HepG2 (cell line): ENCODE measurements around the gene SAPCD2. TPM values are rescaled to one million over a fixed set of nuclear protein-coding genes. Genes with fewer than 3 reads are reported as not detected.

Experiments used
- ATAC-seq: fragments of 200-7000 bp; cut with Tn5 transposase; 3 replicates; pipeline ENCODE4 v1.9.1; 2020; ENCODE audit warnings: mild to moderate bottlenecking, moderate library complexity
- BruUV-seq: library from RNA; stranded (reverse); fragments of 400-500 nt; replicated peaks from 2 replicates; lab custom pipeline; 2021; lab: Mats Ljungman, UMichigan
- CTCF ChIA-PET: fragments of 300-600 bp; formaldehyde crosslinking; extraction: SDS; loops from one replicate; lab custom pipeline; 2021; ENCODE audit warnings: low total read pairs, inconsistent platforms, low intra/inter-chr PET ratio; lab: Yijun Ruan, JAX
- POLR2A ChIA-PET: fragments of 350-600 bp; sonication (Branson Sonifier 250); formaldehyde crosslinking; loops from one replicate; lab custom pipeline; 2020; ENCODE audit warnings: antibody characterized with exemption, inconsistent platforms; lab: Yijun Ruan, JAX
- DNase-seq: peaks from one replicate; pipeline ENCODE4 v3.0.0-alpha.2; 2015; ENCODE audit warnings: low spot score
- FAIRE-seq: peaks from 3 replicates; lab custom pipeline; 2011; peaks lifted over from hg19 to GRCh38; lab: Jason Lieb, UNC
- H2AFZ ChIP-seq: one replicate; pipeline ENCODE4 v1.6.1; 2011; ENCODE audit warnings: low read length, inconsistent platforms
- H3K27ac ChIP-seq: fragments of 300-600 bp; 3 replicates; pipeline ENCODE4 v1.8.0; 2011; ENCODE audit warnings: mixed run types, mild to moderate bottlenecking, mixed read lengths, low read length, inconsistent platforms; ENCODE audit not compliant: insufficient read depth; ENCODE audit errors: extremely low read length
- H3K27me3 ChIP-seq, 2 experiments: fragments of 200-600 bp in 1 of 2; 2 replicates in 1 of 2; 3 replicates in 1 of 2; pipeline versions ENCODE4 v1.6.0 to v1.8.0; 2011; ENCODE audit warnings: low read length in 2 of 2, mild to moderate bottlenecking in 2 of 2, moderate library complexity in 2 of 2, inconsistent platforms in 1 of 2; ENCODE audit not compliant: insufficient read depth in 2 of 2, control insufficient read depth in 1 of 2
- H3K36me3 ChIP-seq, 2 experiments: fragments of 200-600 bp in 1 of 2; replicated peaks in 1 of 2; 2 replicates in 1 of 2; 3 replicates in 1 of 2; pipeline versions ENCODE4 v1.5.1 to v1.8.0; 2011; ENCODE audit warnings: low read length in 2 of 2, inconsistent platforms in 1 of 2; ENCODE audit not compliant: insufficient read depth in 2 of 2, control insufficient read depth in 1 of 2
- H3K4me1 ChIP-seq: 2 replicates; pipeline ENCODE4 v1.5.1; 2012; ENCODE audit warnings: low read length, inconsistent platforms; ENCODE audit not compliant: insufficient read depth
- H3K4me2 ChIP-seq: 2 replicates; pipeline ENCODE4 v1.6.0; 2011; ENCODE audit warnings: low read depth, low read length, inconsistent platforms
- H3K4me3 ChIP-seq, 3 experiments: fragments of 200-600 bp in 1 of 3; sonication (generic), shearing (Covaris generic) in 1 of 3; replicated peaks in 1 of 3; 2 replicates each; pipeline ENCODE4 v1.5.1; 2011 to 2016; ENCODE audit warnings: low read length in 3 of 3, inconsistent platforms in 2 of 3, low read depth in 2 of 3, mild to moderate bottlenecking in 2 of 3, control low read depth in 1 of 3, mixed read lengths in 1 of 3; ENCODE audit not compliant: insufficient read depth in 1 of 3
- H3K79me2 ChIP-seq: one replicate; pipeline ENCODE4 v1.6.1; 2011; ENCODE audit warnings: low read length, inconsistent platforms; ENCODE audit not compliant: insufficient read depth
- H3K9ac ChIP-seq: 2 replicates; pipeline ENCODE4 v1.6.0; 2011; ENCODE audit warnings: mild to moderate bottlenecking, low read depth, low read length, inconsistent platforms; ENCODE audit not compliant: insufficient read depth
- H3K9me3 ChIP-seq: 2 replicates; pipeline ENCODE4 v1.5.1; 2012; ENCODE audit warnings: mild to moderate bottlenecking, low read length
- H4K20me1 ChIP-seq: 2 replicates; pipeline ENCODE4 v1.6.0; 2011; ENCODE audit warnings: inconsistent platforms, mild to moderate bottlenecking, low read length, moderate library complexity; ENCODE audit not compliant: insufficient read depth
- MNT ChIP-seq: fragments of 450-650 bp; IDR thresholded peaks from 2 replicates; pipeline ENCODE4 v1.6.1; 2016
- MYNN ChIP-seq: sonication (generic); formaldehyde crosslinking; IDR thresholded peaks from 2 replicates; pipeline ENCODE4 v1.4.0; 2020; ENCODE audit warnings: mild to moderate bottlenecking, low read depth, missing genetic modification reagents
- RAD51 ChIP-seq: fragments of 450-650 bp; IDR thresholded peaks from 2 replicates; pipeline ENCODE4 v1.6.1; 2016; ENCODE audit warnings: borderline replicate concordance
- RBFOX2 ChIP-seq: fragments of 200-400 bp; formaldehyde crosslinking; IDR thresholded peaks from 2 replicates; pipeline ENCODE4 v1.6.1; 2017; ENCODE audit warnings: low read depth, mild to moderate bottlenecking, low read length
- WGBS: methylation state at CpG from one replicate; pipeline ENCODE4 v1.1.6; 2017; ENCODE audit warnings: low lambda C conversion rate; 5-methylcytosine and 5-hydroxymethylcytosine counted together
- in situ Hi-C: cut with HindIII; loops from 2 replicates; pipeline ENCODE4 v1.10.0; 2017; ENCODE audit warnings: low pct_unique_long_range_greater_than_20kb; ENCODE audit not compliant: extremely low pct_ligation_motif_present
- intact Hi-C: fragments of 100-400 bp; cut with micrococcal nuclease; formaldehyde crosslinking; loops from one replicate; pipeline ENCODE4 v1.10.0; 2022; ENCODE audit not compliant: unreplicated experiment
- polyA plus RNA-seq, 8 experiments: library from polyadenylated mRNA; depleted of rRNA in 3 of 8; stranded (reverse) in 7 of 8; unstranded in 1 of 8; fragments of >200 nt; fragmentation: Illumina TruSeq in 4 of 8; extraction: Trizol in 4 of 8; gene quantifications; 2 replicates each; pipeline versions ENCODE4 v1.2.1 to v1.2.3, GENCODE V29; 2011 to 2016; ENCODE audit warnings: low read depth in 4 of 8, missing spikeins in 1 of 8, mixed read lengths in 1 of 8; ENCODE audit not compliant: insufficient read depth in 1 of 8
- total RNA-seq, 5 experiments: library from RNA; depleted of rRNA; stranded (reverse); fragments of >200 nt; fragmentation: Illumina TruSeq; extraction: Trizol; gene quantifications; 2 replicates each; pipeline ENCODE4 v1.2.3, GENCODE V29; 2016; ENCODE audit warnings: low read depth in 1 of 5

The SAPCD2 gene
- total and polyA plus RNA-seq, 2 of the 13 experiments (the other 11 are each of a cell fraction or from before 2014, with no cell fraction given), result 21.9 to 42.8 TPM

- 96% methylated on average over 9 of the region's 14 CpGs for WGBS
- no peak for ATAC-seq
These were observed 28.9 kb upstream of the SAPCD2 start for GRCh38 chr9:137099231-137099630.

DNA sequence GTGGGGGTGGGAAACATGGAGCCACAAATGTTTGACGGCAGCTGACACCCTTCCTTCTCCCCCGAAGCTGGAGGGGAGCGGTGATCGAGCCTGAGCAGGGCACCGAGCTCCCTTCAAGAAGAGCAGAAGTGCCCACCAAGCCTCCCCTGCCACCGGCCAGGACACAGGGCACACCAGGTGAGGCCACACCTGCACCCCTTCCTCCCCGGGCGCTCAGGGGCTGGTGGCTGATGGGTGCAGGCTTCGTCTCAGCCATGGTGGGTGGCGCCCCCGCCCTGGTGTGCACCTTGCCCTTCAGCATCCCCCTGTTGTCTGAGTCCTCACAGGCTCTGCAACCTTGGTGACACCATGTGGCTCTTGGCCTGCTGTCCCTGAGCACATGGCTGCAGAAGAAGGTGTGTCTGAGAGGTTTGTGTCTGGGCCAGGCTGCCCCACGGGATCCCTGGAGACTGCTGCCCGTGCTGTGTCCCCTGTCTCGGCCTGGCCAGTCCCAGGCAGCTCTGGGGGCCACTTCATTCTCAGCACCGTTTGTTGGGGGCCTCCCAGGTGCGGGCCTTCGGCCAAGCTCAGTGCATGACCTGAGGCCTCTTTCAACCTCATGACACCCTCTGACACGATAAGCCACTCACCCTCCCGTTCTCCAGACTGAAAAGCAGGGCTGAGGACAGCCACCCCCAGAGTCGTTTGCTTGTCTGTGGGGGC is 27.6 kb upstream of the SAPCD2 start:
- no TSS peak for BruUV-seq
- ChIA-PET POLR2A (interaction anchor here (1.1 kb wide), 1 partner anchor 14 kb away, joined by 3 read pairs; no protein-coding TSS in a partner anchor), CTCF (no interaction called here)
- DNase-seq, result no peak
- 94% methylated on average over 3 of the region's 20 CpGs for WGBS
- no peak overlapping the region for H3K27ac ChIP-seq
- H3K4me2 ChIP-seq, result no peak overlapping the region
- H3K27me3 ChIP-seq, result no peaks in the 10 kb centered on the region
- no peaks in the 10 kb centered on the region for H3K9me3 ChIP-seq
- no peak for ATAC-seq
- H3K4me1 ChIP-seq, result no peaks in the 10 kb centered on the region
- in situ Hi-C loops, result no loop called here
- no peak overlapping the region for H3K4me3 ChIP-seq
- H4K20me1 ChIP-seq, result no peaks in the 10 kb centered on the region
- TF ChIP-seq MNT (0 out of 2 replicates have a peak, but pooled peaks have one; percentile 14), RAD51 (no peak)
- TF ChIP-seq, all 625 proteins: peak for 1
- Histone ChIP-seq H3K36me3 (peaks cover 21 to 60% of the 10 kb centered on the region in 2 experiments), H2AFZ (no peak overlapping the region), H3K9ac (no peak overlapping the region), H3K79me2 (no peaks in the 10 kb centered on the region)
- no peak for FAIRE-seq
- intact Hi-C loops, result no loop called here

More at GRCh38 chr9:137099231-137099630, 28.9 kb upstream of the SAPCD2 start:
- FAIRE-seq, result no peak
- H3K27me3 ChIP-seq, result no peaks in the 10 kb centered on the region
- CTCF ChIA-PET, result no interaction called here
- no peaks in the 10 kb centered on the region for H4K20me1 ChIP-seq
- no peaks in the 10 kb centered on the region for H3K9me3 ChIP-seq
- no peak for DNase-seq
- no peak overlapping the region for H3K9ac ChIP-seq
- H2AFZ ChIP-seq, result no peak overlapping the region
- no peaks in the 10 kb centered on the region for H3K79me2 ChIP-seq
- no peak overlapping the region for H3K4me3 ChIP-seq
- peaks cover 30 to 71% of the 10 kb centered on the region in 2 experiments for H3K36me3 ChIP-seq
- no peak overlapping the region for H3K27ac ChIP-seq
- POLR2A ChIA-PET, result no interaction called here
- no peaks in the 10 kb centered on the region for H3K4me1 ChIP-seq
- no peak overlapping the region for H3K4me2 ChIP-seq
- TF ChIP-seq MYNN (CRISPR knock-in tag) (no peak), RBFOX2 (0 out of 2 replicates have a peak, but pooled peaks have one; percentile 30)
- intact Hi-C loops (no loop called here), in situ Hi-C loops (no loop called here)
- BruUV-seq, result no TSS peak
